H1 (cell line): ENCODE data around the gene TCAF1. TPM values are rescaled to one million over a fixed set of nuclear protein-coding genes. Genes with fewer than 3 reads are reported as not detected.
"Not testable (repeated sequence)": the region's sequence is repeated elsewhere in the genome, so short reads cannot be mapped to it uniquely, and the experiment has no call there.

Experiments used
- CTCF ChIA-PET: fragments of 300-600 bp; sonication (Branson Sonifier 250); formaldehyde crosslinking; loops from one replicate; lab custom pipeline; 2021; ENCODE audit not compliant: partially characterized antibody; lab: Charles Lee
- POLR2A ChIA-PET: fragments of 300-600 bp; sonication (Branson Sonifier 250); formaldehyde crosslinking; loops from one replicate; lab custom pipeline; 2021; ENCODE audit warnings: inconsistent platforms; ENCODE audit not compliant: partially characterized antibody; lab: Charles Lee
- DNase-seq, 2 experiments: peaks; one replicate each; pipeline versions ENCODE4 v3.0.0 to v3.0.0-alpha.2; 2010 to 2022; ENCODE audit warnings: low spot score in 2 of 2, low read depth in 1 of 2, mixed read lengths in 1 of 2
- FAIRE-seq: peaks from 2 replicates; lab custom pipeline; 2011; peaks lifted over from hg19 to GRCh38; lab: Jason Lieb, UNC
- H2AFZ ChIP-seq: 2 replicates; pipeline ENCODE4 v1.8.1; 2012; ENCODE audit warnings: low read length, inconsistent platforms
- H2AK5ac ChIP-seq: 2 replicates; pipeline ENCODE4 v1.6.1; 2013; ENCODE audit warnings: low read depth, low read length
- H2BK120ac ChIP-seq: replicated peaks from 2 replicates; pipeline ENCODE3; 2013; ENCODE audit warnings: low read depth, low read length, inconsistent platforms
- H2BK12ac ChIP-seq: 2 replicates; pipeline ENCODE4 v1.6.1; 2013; ENCODE audit warnings: low read depth, low read length
- H2BK15ac ChIP-seq: 2 replicates; pipeline ENCODE4 v1.6.1; 2013; ENCODE audit warnings: low read length
- H2BK20ac ChIP-seq: 2 replicates; pipeline ENCODE4 v1.6.1; 2013; ENCODE audit warnings: low read length
- H2BK5ac ChIP-seq: 2 replicates; pipeline ENCODE4 v1.6.1; 2013; ENCODE audit warnings: low read depth, low read length
- H3K14ac ChIP-seq: 2 replicates; pipeline ENCODE4 v1.6.1; 2013; ENCODE audit warnings: inconsistent platforms; ENCODE audit not compliant: insufficient read length
- H3K18ac ChIP-seq: 2 replicates; pipeline ENCODE4 v1.6.1; 2013; ENCODE audit warnings: low read length; ENCODE audit errors: extremely low read depth
- H3K23ac ChIP-seq: 2 replicates; pipeline ENCODE4 v1.6.1; 2013; ENCODE audit warnings: inconsistent platforms; ENCODE audit not compliant: insufficient read length
- H3K23me2 ChIP-seq: 2 replicates; pipeline ENCODE4 v1.6.1; 2013; ENCODE audit warnings: low read depth, low read length
- H3K27ac ChIP-seq: 2 replicates; pipeline ENCODE4 v1.6.1; 2011; ENCODE audit warnings: low read depth, low read length, inconsistent platforms
- H3K27me3 ChIP-seq, 4 experiments: replicated peaks in 1 of 4; 1 replicate in 1 of 4; 2 replicates in 3 of 4; pipeline versions ENCODE4 v1.6.1 to v1.8.1; 2011 to 2013; ENCODE audit warnings: low read length in 3 of 4, mild to moderate bottlenecking in 3 of 4, inconsistent platforms in 2 of 4, mixed read lengths in 2 of 4, moderate library complexity in 1 of 4; ENCODE audit not compliant: control insufficient read depth in 3 of 4, insufficient read depth in 3 of 4; ENCODE audit errors: extremely low read depth in 1 of 4
- H3K36me3 ChIP-seq, 4 experiments: 2 replicates each; pipeline versions ENCODE4 v1.6.1 to v1.8.1; 2011 to 2013; ENCODE audit warnings: mild to moderate bottlenecking in 4 of 4, low read length in 3 of 4, moderate library complexity in 2 of 4, control low read depth in 1 of 4, inconsistent platforms in 1 of 4; ENCODE audit not compliant: insufficient read depth in 4 of 4, control insufficient read depth in 2 of 4
- H3K4ac ChIP-seq: replicated peaks from 2 replicates; pipeline ENCODE3; 2013; ENCODE audit warnings: low read length, low read depth, mixed read lengths, inconsistent platforms; ENCODE audit not compliant: insufficient read length
- H3K4me1 ChIP-seq, 4 experiments: replicated peaks in 1 of 4; 1 replicate in 1 of 4; 2 replicates in 3 of 4; pipeline versions ENCODE4 v1.6.1 to v1.8.1; 2011 to 2013; ENCODE audit warnings: low read length in 3 of 4, inconsistent platforms in 2 of 4, mixed read lengths in 1 of 4; ENCODE audit not compliant: insufficient read depth in 4 of 4, control insufficient read depth in 3 of 4
- H3K4me2 ChIP-seq, 2 experiments: 2 replicates each; pipeline versions ENCODE4 v1.6.1 to v1.8.1; 2011 to 2013; ENCODE audit warnings: low read depth in 2 of 2, low read length in 2 of 2, control low read depth in 1 of 2, inconsistent platforms in 1 of 2, mild to moderate bottlenecking in 1 of 2; ENCODE audit not compliant: insufficient read depth in 1 of 2
- H3K4me3 ChIP-seq, 4 experiments: fragments of 200-600, 300-600 bp in 1 of 4; sonication (generic), shearing (Covaris generic), sonication (Bioruptor Twin) in 1 of 4; 2 replicates each; pipeline versions ENCODE4 v1.5.1 to v1.8.1; 2011 to 2016; ENCODE audit warnings: low read length in 4 of 4, low read depth in 3 of 4, control low read depth in 2 of 4, inconsistent platforms in 2 of 4, mild to moderate bottlenecking in 2 of 4, mixed read lengths in 1 of 4, moderate library complexity in 1 of 4; ENCODE audit not compliant: insufficient read depth in 2 of 4; ENCODE audit errors: extremely low read depth in 1 of 4
- H3K56ac ChIP-seq: replicated peaks from 2 replicates; pipeline ENCODE3; 2013; ENCODE audit warnings: low read depth, mild to moderate bottlenecking, mixed read lengths, low read length, inconsistent platforms; ENCODE audit not compliant: insufficient read length
- H3K79me1 ChIP-seq: 2 replicates; pipeline ENCODE4 v1.6.1; 2013; ENCODE audit warnings: low read depth, low read length, control low read depth
- H3K79me2 ChIP-seq, 2 experiments: 2 replicates each; pipeline versions ENCODE4 v1.6.1 to v1.8.1; 2012 to 2013; ENCODE audit warnings: low read length in 2 of 2, mild to moderate bottlenecking in 2 of 2, inconsistent platforms in 1 of 2; ENCODE audit not compliant: insufficient read depth in 2 of 2, control insufficient read depth in 1 of 2
- H3K9ac ChIP-seq, 4 experiments: replicated peaks in 1 of 4; 1 replicate in 1 of 4; 2 replicates in 3 of 4; pipeline versions ENCODE4 v1.6.1 to v1.8.1; 2011 to 2013; ENCODE audit warnings: low read depth in 3 of 4, low read length in 3 of 4, control low read depth in 2 of 4, mild to moderate bottlenecking in 2 of 4, moderate library complexity in 2 of 4, inconsistent platforms in 1 of 4; ENCODE audit errors: extremely low read depth in 1 of 4
- H3K9me3 ChIP-seq, 2 experiments: 2 replicates each; pipeline versions ENCODE4 v1.6.1 to v1.8.1; 2012 to 2013; ENCODE audit warnings: mild to moderate bottlenecking in 2 of 2, moderate library complexity in 2 of 2, control low read depth in 1 of 2, inconsistent platforms in 1 of 2, low read depth in 1 of 2, low read length in 1 of 2, mixed read lengths in 1 of 2; ENCODE audit not compliant: insufficient read depth in 2 of 2
- H4K20me1 ChIP-seq, 2 experiments: replicated peaks in 1 of 2; 2 replicates each; pipeline versions ENCODE3 to v1.8.1; 2011 to 2013; ENCODE audit warnings: inconsistent platforms in 2 of 2, low read length in 2 of 2, mild to moderate bottlenecking in 1 of 2; ENCODE audit not compliant: insufficient read depth in 2 of 2, control insufficient read depth in 1 of 2
- H4K5ac ChIP-seq: 2 replicates; pipeline ENCODE4 v1.6.1; 2013; ENCODE audit warnings: low read length, low read depth, mixed read lengths, inconsistent platforms; ENCODE audit not compliant: insufficient read length
- H4K8ac ChIP-seq: 2 replicates; pipeline ENCODE4 v1.8.0; 2013; ENCODE audit warnings: mild to moderate bottlenecking, moderate library complexity, low read length, inconsistent platforms; ENCODE audit not compliant: insufficient read depth; ENCODE audit errors: extremely low read depth
- H4K91ac ChIP-seq: replicated peaks from 2 replicates; pipeline ENCODE3; 2013; ENCODE audit warnings: low read length, mixed read lengths, inconsistent platforms; ENCODE audit not compliant: insufficient read length
- WGBS, 2 experiments: shearing (Covaris generic) in 1 of 2; methylation state at CpG; one replicate each; pipeline versions ENCODE4 v1.1.6 to v1.1.7; 2013 to 2015; ENCODE audit warnings: low lambda C conversion rate in 2 of 2, mixed read lengths in 2 of 2, inconsistent platforms in 1 of 2, low coverage in 1 of 2, missing lambda C conversion rate in 1 of 2; ENCODE audit not compliant: insufficient replicate concordance in 2 of 2, insufficient coverage in 1 of 2, insufficient read length in 1 of 2; ENCODE audit errors: extremely low coverage in 1 of 2, missing lambda C conversion rate in 1 of 2; 5-methylcytosine and 5-hydroxymethylcytosine counted together
- polyA plus RNA-seq, 7 experiments: library from polyadenylated mRNA; depleted of rRNA in 3 of 7; stranded (reverse) in 5 of 7; unstranded in 2 of 7; fragments of >200 nt in 5 of 7; fragments of 200-250 nt in 2 of 7; gene quantifications; 1 replicate in 5 of 7; 2 replicates in 1 of 7; 4 replicates in 1 of 7; pipeline versions ENCODE4 v1.2.1 to v1.2.3, GENCODE V29; 2011 to 2013; ENCODE audit warnings: missing spikeins in 2 of 7, mixed read lengths in 2 of 7
- total RNA-seq: library from RNA; stranded (reverse); fragmentation: NEBNext Ultra II Directional; extraction: Animal tissue kit (Norgen Biotek cat#: 25700); gene quantifications from 2 replicates; pipeline ENCODE4 v1.2.1, GENCODE V29; 2021

Gene TCAF1
- total and polyA plus RNA-seq, 2 of the 8 experiments (the other 6 are each of a cell fraction or from before 2014, with no cell fraction given), result 9.6 to 28.0 TPM

DNA sequence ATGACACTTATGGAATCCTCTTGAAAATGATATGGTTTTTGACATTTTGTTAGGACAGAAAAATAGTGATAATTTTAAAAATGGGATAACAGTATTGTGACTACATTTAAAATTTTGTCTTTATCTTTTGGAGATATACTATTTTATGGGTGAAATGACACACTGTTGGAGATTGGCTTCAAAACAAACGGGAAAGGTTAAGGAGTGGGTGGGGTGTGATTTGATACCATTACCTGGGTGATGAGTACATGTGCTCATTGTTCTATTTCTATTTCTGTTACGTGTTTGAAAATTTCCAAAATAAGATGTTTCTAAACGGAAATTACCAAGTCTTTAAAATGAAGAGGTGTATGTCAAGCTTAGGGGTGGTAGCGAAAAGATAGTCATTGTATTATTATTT lies 28.7 kb downstream of the TCAF1 start:
- WGBS, 2 experiments, result 86% methylated on average over 3 of the region's 4 CpGs; no CpG with 5 or more reads in 1 of the 2 experiments
- H2BK12ac ChIP-seq, H3K4me3 ChIP-seq, H2AK5ac ChIP-seq, H2BK120ac ChIP-seq, FAIRE-seq, H3K23ac ChIP-seq, H2BK15ac ChIP-seq, H3K27me3 ChIP-seq, H3K9me3 ChIP-seq, POLR2A ChIA-PET, H3K4me1 ChIP-seq, H3K36me3 ChIP-seq, H3K79me2 ChIP-seq, H3K9ac ChIP-seq, H3K18ac ChIP-seq, H2AFZ ChIP-seq, DNase-seq, H3K56ac ChIP-seq, CTCF ChIA-PET, H4K5ac ChIP-seq, H3K4me2 ChIP-seq, H3K79me1 ChIP-seq, H4K20me1 ChIP-seq, H3K14ac ChIP-seq, H2BK5ac ChIP-seq, H3K4ac ChIP-seq, H3K27ac ChIP-seq, H2BK20ac ChIP-seq, H4K8ac ChIP-seq, H3K23me2 ChIP-seq, H4K91ac ChIP-seq: not testable (repeated sequence)

DNA sequence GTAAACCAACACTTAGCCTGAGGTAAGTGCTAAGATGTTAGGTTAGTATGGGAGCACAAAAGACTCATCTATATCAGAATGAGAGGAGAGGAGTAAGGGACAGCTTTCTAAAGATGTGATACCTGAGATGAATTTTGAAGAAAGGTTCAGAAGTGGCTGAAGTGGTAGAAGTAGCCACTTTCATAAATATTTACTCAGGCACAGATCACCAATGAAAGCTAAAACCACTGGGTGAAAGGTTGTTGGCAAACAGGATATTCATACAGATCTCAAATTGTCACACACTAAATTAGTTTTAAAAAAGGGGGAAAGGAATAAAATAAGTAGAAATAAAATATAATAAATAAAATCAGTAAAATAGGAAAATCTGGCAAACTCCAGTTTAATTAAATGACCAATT lies 30.4 kb downstream of the TCAF1 start:
- H4K20me1 ChIP-seq, H3K27me3 ChIP-seq, H3K56ac ChIP-seq, H3K4ac ChIP-seq, H2BK20ac ChIP-seq, POLR2A ChIA-PET, CTCF ChIA-PET, H3K27ac ChIP-seq, H3K79me2 ChIP-seq, H4K5ac ChIP-seq, H4K91ac ChIP-seq, H3K79me1 ChIP-seq, H3K4me2 ChIP-seq, H3K23ac ChIP-seq, H3K18ac ChIP-seq, H3K9ac ChIP-seq, H2BK5ac ChIP-seq, H3K4me3 ChIP-seq, FAIRE-seq, H2AK5ac ChIP-seq, H3K4me1 ChIP-seq, H2AFZ ChIP-seq, DNase-seq, H2BK15ac ChIP-seq, H3K36me3 ChIP-seq, H2BK120ac ChIP-seq, H4K8ac ChIP-seq, H3K23me2 ChIP-seq, H3K14ac ChIP-seq, H2BK12ac ChIP-seq, H3K9me3 ChIP-seq: not testable (repeated sequence)
